HEK293 (cell line): Measurements from ENCODE around the gene ERMP1.

Experiments used
- GLI4 ChIP-seq: fragments of 450-650 bp; formaldehyde crosslinking; IDR thresholded peaks from 2 replicates; pipeline ENCODE4 v1.5.1; 2016; ENCODE audit warnings: missing biosample characterization, missing genetic modification characterization
- ZNF248 ChIP-seq: fragments of 450-650 bp; formaldehyde crosslinking; IDR thresholded peaks from 2 replicates; pipeline ENCODE4 v1.5.1; 2017; ENCODE audit warnings: missing biosample characterization, missing genetic modification characterization
- ZNF585B ChIP-seq: fragments of 450-650 bp; formaldehyde crosslinking; IDR thresholded peaks from 2 replicates; pipeline ENCODE4 v1.5.1; 2016; ENCODE audit warnings: missing biosample characterization, missing genetic modification characterization
- ZNF776 ChIP-seq: fragments of 450-650 bp; formaldehyde crosslinking; IDR thresholded peaks from 2 replicates; pipeline ENCODE4 v1.5.0; 2017; ENCODE audit warnings: missing biosample characterization, missing genetic modification characterization, borderline replicate concordance

DNA sequence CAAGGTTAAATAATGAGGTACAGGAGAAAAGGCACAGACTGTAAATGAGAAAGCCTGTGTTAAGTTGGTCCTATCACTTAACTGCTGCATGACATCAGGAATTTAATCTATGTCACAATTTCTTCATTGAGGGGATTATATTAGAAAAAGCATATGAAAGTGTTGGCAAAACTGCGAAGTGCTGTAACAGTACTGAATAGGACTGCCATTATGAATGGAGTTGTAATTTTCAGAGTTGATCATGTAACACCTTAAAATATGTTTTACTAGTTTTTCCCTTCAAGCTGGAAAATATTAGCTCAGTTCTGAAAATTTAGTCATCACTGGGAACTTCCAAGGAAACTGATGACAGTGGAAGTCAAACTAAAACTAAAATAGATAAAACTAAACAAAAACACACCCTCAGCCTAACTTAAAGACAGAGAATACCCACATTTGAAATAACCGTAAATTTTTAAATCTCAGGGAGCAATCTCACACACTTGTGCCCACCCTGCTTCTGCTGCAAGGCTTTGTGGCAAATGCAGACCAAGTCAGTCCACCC lies 45.1 kb downstream of the ERMP1 start:
- TF ChIP-seq ZNF776 (tag by site-specific recombination) (no peak), ZNF248 (tag by site-specific recombination) (no peak), GLI4 (tag by site-specific recombination) (no peak), ZNF585B (tag by site-specific recombination) (no peak)
